ENCODE measurements around the gene RUNX1.
"Not testable (repeated sequence)": the region's sequence is repeated elsewhere in the genome, so short reads cannot be mapped to it uniquely, and the experiment has no call there.

The RUNX1 gene

GRCh38 chr21:34973685-34974084 lies 75.4 kb downstream of the RUNX1 start:
- no peak for DNase-seq (ENCODE audit: low read depth in 1 of 2, low spot score in 1 of 2)

GRCh38 chr21:34971656-34972055 lies 77.4 kb downstream of the RUNX1 start:
- DNase-seq (ENCODE audit: low read depth in 1 of 2, low spot score in 1 of 2): no peak

- DNase-seq (ENCODE audit: low read depth in 1 of 2, low spot score in 1 of 2): no peak
Measured at GRCh38 chr21:34970566-34970965, 78.5 kb downstream of the RUNX1 start.

- DNase-seq (ENCODE audit: low read depth in 1 of 2, low spot score in 1 of 2): no peak
Measured at GRCh38 chr21:34970167-34970500, 79.0 kb downstream of the RUNX1 start.

GRCh38 chr21:34969423-34970166 lies 79.5 kb downstream of the RUNX1 start:
- no peak for DNase-seq (ENCODE audit: low read depth in 1 of 2, low spot score in 1 of 2)

- no peak for DNase-seq (ENCODE audit: low read depth in 1 of 2, low spot score in 1 of 2)
Measured at GRCh38 chr21:34968414-34969333, 80.4 kb downstream of the RUNX1 start.

- no peak for DNase-seq (ENCODE audit: low read depth in 1 of 2, low spot score in 1 of 2)
Measured at GRCh38 chr21:34967509-34968289, 81.4 kb downstream of the RUNX1 start.

- DNase-seq (ENCODE audit: low read depth in 1 of 2, low spot score in 1 of 2): not testable (repeated sequence)
Measured at GRCh38 chr21:34966881-34967280, 82.2 kb downstream of the RUNX1 start.

GRCh38 chr21:34965200-34966174 lies 83.6 kb downstream of the RUNX1 start:
- no peak for DNase-seq (ENCODE audit: low read depth in 1 of 2, low spot score in 1 of 2)

- no peak for DNase-seq (ENCODE audit: low read depth in 1 of 2, low spot score in 1 of 2)
Measured at GRCh38 chr21:34962586-34963222, 86.4 kb downstream of the RUNX1 start.

- DNase-seq (ENCODE audit: low read depth in 1 of 2, low spot score in 1 of 2): no peak
Measured at GRCh38 chr21:34962136-34962535, 87.0 kb downstream of the RUNX1 start.

- no peak for DNase-seq (ENCODE audit: low read depth in 1 of 2, low spot score in 1 of 2)
Measured at GRCh38 chr21:34960687-34961086, 88.4 kb downstream of the RUNX1 start.

GRCh38 chr21:34959607-34960006 lies 89.5 kb downstream of the RUNX1 start:
- DNase-seq (ENCODE audit: low read depth in 1 of 2, low spot score in 1 of 2): no peak

GRCh38 chr21:34958040-34958439 lies 91.1 kb downstream of the RUNX1 start:
- DNase-seq (ENCODE audit: low read depth in 1 of 2, low spot score in 1 of 2): no peak

- no peak for DNase-seq (ENCODE audit: low read depth in 1 of 2, low spot score in 1 of 2)
Measured at GRCh38 chr21:34956416-34957316, 92.4 kb downstream of the RUNX1 start.

GRCh38 chr21:34953950-34954349 lies 95.2 kb downstream of the RUNX1 start:
- DNase-seq (ENCODE audit: low read depth in 1 of 2, low spot score in 1 of 2): no peak

- no peak for DNase-seq (ENCODE audit: low read depth in 1 of 2, low spot score in 1 of 2)
Measured at GRCh38 chr21:34952701-34953100, 96.4 kb downstream of the RUNX1 start.

- DNase-seq (ENCODE audit: low read depth in 1 of 2, low spot score in 1 of 2): not testable (repeated sequence)
Measured at GRCh38 chr21:34951868-34952267, 97.2 kb downstream of the RUNX1 start.

- no peak for DNase-seq (ENCODE audit: low read depth in 1 of 2, low spot score in 1 of 2)
Measured at GRCh38 chr21:34950980-34951379, 98.1 kb downstream of the RUNX1 start.

All from stimulated activated CD4-positive, alpha-beta T cell treated with anti-CD3 and anti-CD28 coated beads, Interleukin-15, amount 100 ng/mL, for 1 hour (primary cell).